ENCODE results near the gene CCDC32.
A peak's percentile ranks its signal among the peaks of the same experiment; 100 is the strongest.

The CCDC32 gene

GRCh38 chr15:40511472-40512133 is 53.2 kb downstream of the CCDC32 start:
- DNase-seq = peak in 1 of 2 experiments; percentile 24

GRCh38 chr15:40511093-40511471 is 53.8 kb downstream of the CCDC32 start:
- DNase-seq = no peak

DNA sequence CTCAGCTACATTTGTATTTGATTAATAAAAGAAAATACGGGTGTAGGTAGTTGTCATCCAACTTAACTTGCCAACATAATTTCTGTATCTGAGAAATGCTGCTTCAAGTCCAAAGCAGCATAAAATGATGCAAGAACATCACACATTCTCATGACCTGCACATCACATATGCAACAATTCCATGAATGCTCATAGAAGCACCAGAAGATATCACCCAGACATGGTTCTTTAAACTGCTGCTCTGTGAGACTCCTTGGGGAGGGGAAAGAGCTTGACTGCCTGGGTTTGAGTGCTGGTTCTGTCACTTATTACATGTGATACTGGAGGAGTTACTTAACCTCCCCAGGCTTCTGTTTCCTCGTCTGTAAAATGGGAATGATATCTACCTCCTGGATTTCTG is 54.6 kb downstream of the CCDC32 start:
- DNase-seq = no peak

GRCh38 chr15:40508216-40508615 is 56.6 kb downstream of the CCDC32 start:
- DNase-seq = no peak

GRCh38 chr15:40506964-40507571 is 57.8 kb downstream of the CCDC32 start:
- DNase-seq = peak; percentile 78 to 85
